ENCODE results near the gene HIBADH.

GRCh38 chr7:27616914-27617548, 45.7 kb downstream of the HIBADH start:
- TF ChIP-seq EZH2 (IDR thresholded peaks at IDR 0.05; ENCODE audit: borderline replicate concordance, low read depth, low read length, severe bottlenecking), result no peak
- TF ChIP-seq CTCF (IDR thresholded peaks at IDR 0.05; ENCODE audit: extremely low read depth in 1 of 2, insufficient read depth in 1 of 2, low read depth in 1 of 2, low read length in 2 of 2), result no peak
- no peak for TF ChIP-seq POLR2A (IDR thresholded peaks at IDR 0.05; ENCODE audit: low read depth, low read length)
- no peak for TF ChIP-seq MYC (IDR thresholded peaks at IDR 0.05; ENCODE audit: low read depth, low read length)

All from endothelial cell of umbilical vein (primary cell).